NCI-H1105 (cell line): ENCODE results near the gene LRP1.
"Not testable (repeated sequence)": the region's sequence is repeated elsewhere in the genome, so short reads cannot be mapped to it uniquely, and the experiment has no call there.

Source experiments
- DNase-seq: peaks from one replicate; lab custom pipeline; 2025; lab: John Stamatoyannopoulos, UW

Gene LRP1

GRCh38 chr12:57112492-57113294 is 15.6 kb upstream of the LRP1 start:
- DNase-seq = no peak

GRCh38 chr12:57116580-57117281 is 11.6 kb upstream of the LRP1 start:
- no peak for DNase-seq

- no peak for DNase-seq
Measured at GRCh38 chr12:57118711-57119271, 9.5 kb upstream of the LRP1 start.

- no peak for DNase-seq
Measured at GRCh38 chr12:57119294-57120085, 8.8 kb upstream of the LRP1 start.

GRCh38 chr12:57120718-57121117 is 7.6 kb upstream of the LRP1 start:
- DNase-seq = not testable (repeated sequence)

- DNase-seq = no peak
Measured at GRCh38 chr12:57123813-57124212, 4.5 kb upstream of the LRP1 start.

- peak; percentile 52 for DNase-seq
Measured at GRCh38 chr12:57124261-57124877, 3.9 kb upstream of the LRP1 start.

- no peak for DNase-seq
Measured at GRCh38 chr12:57126061-57126460, 2.2 kb upstream of the LRP1 start.

GRCh38 chr12:57126561-57126960 is 1.7 kb upstream of the LRP1 start:
- no peak for DNase-seq

- peak; percentile 13 for DNase-seq
Measured at GRCh38 chr12:57127101-57127725, 1.1 kb upstream of the LRP1 start.

- DNase-seq = no peak
Measured at GRCh38 chr12:57128519-57129247, 400 bp downstream of the LRP1 start.

- no peak for DNase-seq
Measured at GRCh38 chr12:57129321-57129842, 1.1 kb downstream of the LRP1 start.

- no peak for DNase-seq
Measured at GRCh38 chr12:57129889-57130288, 1.6 kb downstream of the LRP1 start.

GRCh38 chr12:57130941-57131340 is 2.7 kb downstream of the LRP1 start:
- DNase-seq = no peak

GRCh38 chr12:57131896-57132744 is 3.8 kb downstream of the LRP1 start:
- DNase-seq = no peak

GRCh38 chr12:57133013-57133569 is 4.8 kb downstream of the LRP1 start:
- DNase-seq = no peak

- DNase-seq = no peak
Measured at GRCh38 chr12:57133916-57134315, 5.6 kb downstream of the LRP1 start.

- DNase-seq = no peak
Measured at GRCh38 chr12:57134949-57135348, 6.7 kb downstream of the LRP1 start.
